Stimulated activated CD4-positive, alpha-beta T cell treated with anti-CD3 and anti-CD28 coated beads, Interleukin-12 subunit alpha, Interleukin-12 subunit beta, amount 100 ng/mL, for 4 hours (primary cell): ENCODE data around the gene TYR.
"Not testable (repeated sequence)": the region's sequence is repeated elsewhere in the genome, so short reads cannot be mapped to it uniquely, and the experiment has no call there.

Experiments
- DNase-seq: peaks from one replicate; pipeline ENCODE4 v3.0.0-alpha.2; 2020

The TYR gene

GRCh38 chr11:89177691-89178231, at the start of gene TYR:
Gene TYR, plus strand, starts transcription at chr11:89177875. Its CDS starts 79 bp downstream, at chr11:89177954.
- DNase-seq: no peak

GRCh38 chr11:89136606-89137005, 41.1 kb upstream of the TYR start:
- DNase-seq: no peak

- no peak for DNase-seq
Measured at GRCh38 chr11:89147229-89147628, 30.4 kb upstream of the TYR start.

GRCh38 chr11:89159974-89160373, 17.7 kb upstream of the TYR start:
- DNase-seq: no peak

GRCh38 chr11:89161949-89162348, 15.7 kb upstream of the TYR start:
- no peak for DNase-seq

GRCh38 chr11:89163686-89164085, 14.0 kb upstream of the TYR start:
- DNase-seq: no peak

GRCh38 chr11:89168396-89168795, 9.3 kb upstream of the TYR start:
- DNase-seq: no peak

- no peak for DNase-seq
Measured at GRCh38 chr11:89175796-89176195, 1.9 kb upstream of the TYR start.

GRCh38 chr11:89176938-89177337, 737 bp upstream of the TYR start:
- DNase-seq: no peak

GRCh38 chr11:89181111-89181510, 3.4 kb downstream of the TYR start:
- DNase-seq: no peak

GRCh38 chr11:89182773-89183518, 5.3 kb downstream of the TYR start:
- DNase-seq: no peak

GRCh38 chr11:89184021-89184420, 6.3 kb downstream of the TYR start:
- DNase-seq: no peak

- no peak for DNase-seq
Measured at GRCh38 chr11:89189776-89190175, 12.1 kb downstream of the TYR start.

- no peak for DNase-seq
Measured at GRCh38 chr11:89201138-89201537, 23.5 kb downstream of the TYR start.

- no peak for DNase-seq
Measured at GRCh38 chr11:89203814-89204213, 26.1 kb downstream of the TYR start.

- DNase-seq: no peak
Measured at GRCh38 chr11:89205378-89205777, 27.7 kb downstream of the TYR start.

- no peak for DNase-seq
Measured at GRCh38 chr11:89220684-89221339, 43.1 kb downstream of the TYR start.

GRCh38 chr11:89235083-89235482, 57.4 kb downstream of the TYR start:
- DNase-seq: no peak

GRCh38 chr11:89235976-89236375, 58.3 kb downstream of the TYR start:
- DNase-seq: no peak

GRCh38 chr11:89247007-89247406, 69.3 kb downstream of the TYR start:
- not testable (repeated sequence) for DNase-seq

- no peak for DNase-seq
Measured at GRCh38 chr11:89249196-89249595, 71.5 kb downstream of the TYR start.

GRCh38 chr11:89261483-89261882, 83.8 kb downstream of the TYR start:
- not testable (repeated sequence) for DNase-seq

GRCh38 chr11:89267660-89268302, 90.1 kb downstream of the TYR start:
- no peak for DNase-seq
